ENCODE data around the gene PHACTR1. TPM values are rescaled to one million over a fixed set of nuclear protein-coding genes. Genes with fewer than 3 reads are reported as not detected.

PHACTR1 gene
- total and polyA plus RNA-seq, 4 donors, result 0.31 to 1.5 (median 0.79) TPM

- Histone ChIP-seq H3K27me3 (ENCODE audit: control insufficient read depth in 4 of 4, insufficient read depth in 4 of 4, low read length in 3 of 4) (peaks cover 0 to 16% (median 3%) of the 10 kb centered on the region in 4 donors), H3K4me3 (ENCODE audit: low read depth in 1 of 3, low read length in 3 of 3) (no peak overlapping the region), H3K9me3 (ENCODE audit: control insufficient read depth in 4 of 4, low read length in 3 of 4) (no peaks in the 10 kb centered on the region), H3K4me1 (ENCODE audit: control insufficient read depth in 4 of 4, insufficient read depth in 4 of 4, low read length in 3 of 4) (peaks cover 0 to 2% (median under 1%) of the 10 kb centered on the region in 4 donors), H3K27ac (ENCODE audit: low read depth in 1 of 2, low read length in 2 of 2) (no peak overlapping the region), H3K36me3 (ENCODE audit: control insufficient read depth in 4 of 4, insufficient read depth in 3 of 4, low read depth in 1 of 4, low read length in 3 of 4) (no peaks in the 10 kb centered on the region), H3K9ac (ENCODE audit: low read depth in 1 of 2, low read length in 2 of 2) (no peak overlapping the region)
- no peak for TF ChIP-seq GABPA (IDR thresholded peaks at IDR 0.05 in 1 of 2, conservative IDR thresholded peaks at IDR 0.05 in 1 of 2)
- TF ChIP-seq FOXA2 (IDR thresholded peaks at IDR 0.05), result no peak
- TF ChIP-seq ZBTB33 (IDR thresholded peaks at IDR 0.05), result no peak
- no peak for TF ChIP-seq SP1 (IDR thresholded peaks at IDR 0.05)
- TF ChIP-seq, protein P1, sequence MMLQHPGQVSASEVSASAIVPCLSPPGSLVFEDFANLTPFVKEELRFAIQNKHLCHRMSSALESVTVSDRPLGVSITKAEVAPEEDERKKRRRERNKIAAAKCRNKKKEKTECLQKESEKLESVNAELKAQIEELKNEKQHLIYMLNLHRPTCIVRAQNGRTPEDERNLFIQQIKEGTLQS (IDR thresholded peaks at IDR 0.05), result no peak
- no peak for TF ChIP-seq EGR1 (IDR thresholded peaks at IDR 0.05; ENCODE audit: low read depth in 2 of 2)
- TF ChIP-seq MAX (IDR thresholded peaks at IDR 0.05), result no peak
- TF ChIP-seq YY1 (IDR thresholded peaks at IDR 0.05), result no peak
- no peak for TF ChIP-seq CTCF (IDR thresholded peaks at IDR 0.05; ENCODE audit: low read depth, low read length, missing input control)
- no peak for TF ChIP-seq FOXA1 (IDR thresholded peaks at IDR 0.05)
- no peak for TF ChIP-seq NR2F2 (IDR thresholded peaks at IDR 0.05)
- TF ChIP-seq REST (IDR thresholded peaks at IDR 0.05), result no peak
- no peak for TF ChIP-seq JUND (IDR thresholded peaks at IDR 0.05)
- TF ChIP-seq RXRA (IDR thresholded peaks at IDR 0.05), result no peak
- no peak for TF ChIP-seq HNF4A (conservative IDR thresholded peaks at IDR 0.05)
- no peak for DNase-seq (ENCODE audit: low spot score)
- 80% methylated on average over 1 of the region's 1 CpG for WGBS
Observed at GRCh38 chr6:13007744-13008143, 291.2 kb downstream of the PHACTR1 start.

DNA sequence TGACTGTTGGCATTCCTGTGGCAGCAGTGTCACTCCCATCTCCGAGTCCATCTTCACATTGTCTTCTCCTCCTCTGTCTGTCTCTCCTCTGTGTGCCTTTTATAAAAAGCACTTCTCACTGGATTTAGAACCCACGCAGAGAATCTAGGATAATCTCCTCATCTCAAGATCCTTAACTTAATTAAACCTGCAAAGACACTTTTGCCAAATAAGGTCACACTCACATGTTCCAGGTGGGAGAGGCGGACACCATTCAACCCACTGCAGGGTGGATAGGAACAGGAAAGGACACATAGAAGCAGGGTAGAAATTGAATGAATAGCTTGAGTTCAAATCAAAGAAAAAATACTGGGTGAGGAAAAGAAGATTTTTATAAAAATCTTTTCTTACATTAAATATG lies 292.5 kb downstream of the PHACTR1 start:
- peaks cover 0 to 18% (median 5%) of the 10 kb centered on the region in 4 donors for H3K27me3 ChIP-seq (ENCODE audit: control insufficient read depth in 4 of 4, insufficient read depth in 4 of 4, low read length in 3 of 4)
- DNase-seq (ENCODE audit: low spot score), result no peak
- no peaks in the 10 kb centered on the region for H3K9me3 ChIP-seq (ENCODE audit: control insufficient read depth in 4 of 4, low read length in 3 of 4)
- H3K27ac ChIP-seq (ENCODE audit: low read depth in 1 of 2, low read length in 2 of 2), result no peak overlapping the region
- H3K36me3 ChIP-seq (ENCODE audit: control insufficient read depth in 4 of 4, insufficient read depth in 3 of 4, low read depth in 1 of 4, low read length in 3 of 4), result no peaks in the 10 kb centered on the region
- peaks cover 1 to 13% (median 10%) of the 10 kb centered on the region in 4 donors for H3K4me1 ChIP-seq (ENCODE audit: control insufficient read depth in 4 of 4, insufficient read depth in 4 of 4, low read length in 3 of 4)
- TF ChIP-seq YY1 (IDR thresholded peaks at IDR 0.05) (no peak), GABPA (IDR thresholded peaks at IDR 0.05 in 1 of 2, conservative IDR thresholded peaks at IDR 0.05 in 1 of 2) (no peak), FOXA2 (IDR thresholded peaks at IDR 0.05) (no peak), JUND (IDR thresholded peaks at IDR 0.05) (no peak), FOXA1 (IDR thresholded peaks at IDR 0.05) (no peak), TAF1 (conservative IDR thresholded peaks at IDR 0.05) (no peak), HNF4A (conservative IDR thresholded peaks at IDR 0.05) (no peak), ZBTB33 (IDR thresholded peaks at IDR 0.05) (no peak), HNF4G (IDR thresholded peaks at IDR 0.05) (no peak), CTCF (IDR thresholded peaks at IDR 0.05; ENCODE audit: low read depth, low read length, missing input control) (no peak)
- 75% methylated on average over 3 of the region's 3 CpGs for WGBS
- no peak overlapping the region for H3K4me3 ChIP-seq (ENCODE audit: low read depth in 1 of 3, low read length in 3 of 3)
- H3K9ac ChIP-seq (ENCODE audit: low read depth in 1 of 2, low read length in 2 of 2), result no peak overlapping the region

All from liver (tissue), 9 donors.